Measurements from ENCODE around the gene SNRPD1. TPM values are rescaled to one million over a fixed set of nuclear protein-coding genes. Genes with fewer than 3 reads are reported as not detected.

The SNRPD1 gene
- total RNA-seq, 1 experiment from 2014 or later, result 112 TPM

- Mint-ChIP-seq H3K4me1 (ENCODE audit: low read depth, unreplicated experiment) (no peaks in the 10 kb centered on the region), H3K36me3 (ENCODE audit: insufficient read depth, unreplicated experiment) (peaks cover 8% of the 10 kb centered on the region), H3K9me3 (ENCODE audit: low read depth, unreplicated experiment) (no peaks in the 10 kb centered on the region), H3K4me3 (ENCODE audit: low read depth, unreplicated experiment) (no peak overlapping the region), H3K27ac (ENCODE audit: unreplicated experiment) (no peak overlapping the region), H3K27me3 (ENCODE audit: unreplicated experiment) (no peaks in the 10 kb centered on the region)
- CTCF ChIA-PET, result no interaction called here
- TF ChIP-seq CTCF (IDR thresholded peaks at IDR 0.05; ENCODE audit: unreplicated experiment), result no peak
- BruUV-seq (replicated peaks), result no TSS peak
- DNase-seq, result no peak
- intact Hi-C loops (cut with micrococcal nuclease; ENCODE audit: unreplicated experiment), result no loop called here
These were observed 38.2 kb downstream of the SNRPD1 start for GRCh38 chr18:21650311-21650710.

- H3K27me3 Mint-ChIP-seq (ENCODE audit: unreplicated experiment), result no peaks in the 10 kb centered on the region
- CTCF ChIA-PET, result interaction anchor here (0.6 kb wide), 1 partner anchor 1004 kb away, joined by 6 read pairs; no protein-coding TSS in a partner anchor
- BruUV-seq (replicated peaks), result no TSS peak
- no peak overlapping the region for H3K27ac Mint-ChIP-seq (ENCODE audit: unreplicated experiment)
- no peaks in the 10 kb centered on the region for H3K4me1 Mint-ChIP-seq (ENCODE audit: low read depth, unreplicated experiment)
- H3K36me3 Mint-ChIP-seq (ENCODE audit: insufficient read depth, unreplicated experiment), result peaks cover 8% of the 10 kb centered on the region
- H3K4me3 Mint-ChIP-seq (ENCODE audit: low read depth, unreplicated experiment), result no peak overlapping the region
- DNase-seq, result no peak
- H3K9me3 Mint-ChIP-seq (ENCODE audit: low read depth, unreplicated experiment), result no peaks in the 10 kb centered on the region
- no peak for TF ChIP-seq CTCF (IDR thresholded peaks at IDR 0.05; ENCODE audit: unreplicated experiment)
- intact Hi-C loops (cut with micrococcal nuclease; ENCODE audit: unreplicated experiment), result no loop called here
These were observed 40.0 kb downstream of the SNRPD1 start for GRCh38 chr18:21652073-21652472.

- Mint-ChIP-seq H3K36me3 (ENCODE audit: insufficient read depth, unreplicated experiment) (peaks cover 8% of the 10 kb centered on the region), H3K4me3 (ENCODE audit: low read depth, unreplicated experiment) (no peak overlapping the region), H3K27me3 (ENCODE audit: unreplicated experiment) (no peaks in the 10 kb centered on the region), H3K27ac (ENCODE audit: unreplicated experiment) (no peak overlapping the region), H3K9me3 (ENCODE audit: low read depth, unreplicated experiment) (no peaks in the 10 kb centered on the region), H3K4me1 (ENCODE audit: low read depth, unreplicated experiment) (no peaks in the 10 kb centered on the region)
- intact Hi-C loops (cut with micrococcal nuclease; ENCODE audit: unreplicated experiment), result no loop called here
- no peak for DNase-seq
- BruUV-seq (replicated peaks), result no TSS peak
- CTCF ChIA-PET, result no interaction called here
- no peak for TF ChIP-seq CTCF (IDR thresholded peaks at IDR 0.05; ENCODE audit: unreplicated experiment)
These were observed 41.2 kb downstream of the SNRPD1 start for GRCh38 chr18:21653361-21653760.

GRCh38 chr18:21656402-21656801 lies 44.3 kb downstream of the SNRPD1 start:
- no peak for DNase-seq
- intact Hi-C loops (cut with micrococcal nuclease; ENCODE audit: unreplicated experiment), result no loop called here
- Mint-ChIP-seq H3K4me1 (ENCODE audit: low read depth, unreplicated experiment) (no peaks in the 10 kb centered on the region), H3K36me3 (ENCODE audit: insufficient read depth, unreplicated experiment) (peaks cover 8% of the 10 kb centered on the region), H3K9me3 (ENCODE audit: low read depth, unreplicated experiment) (no peaks in the 10 kb centered on the region), H3K27ac (ENCODE audit: unreplicated experiment) (no peak overlapping the region), H3K4me3 (ENCODE audit: low read depth, unreplicated experiment) (no peak overlapping the region), H3K27me3 (ENCODE audit: unreplicated experiment) (no peaks in the 10 kb centered on the region)
- CTCF ChIA-PET, result no interaction called here
- no peak for TF ChIP-seq CTCF (IDR thresholded peaks at IDR 0.05; ENCODE audit: unreplicated experiment)
- BruUV-seq (replicated peaks), result no TSS peak
